ENCODE measurements around the gene C1QL1.

DNA sequence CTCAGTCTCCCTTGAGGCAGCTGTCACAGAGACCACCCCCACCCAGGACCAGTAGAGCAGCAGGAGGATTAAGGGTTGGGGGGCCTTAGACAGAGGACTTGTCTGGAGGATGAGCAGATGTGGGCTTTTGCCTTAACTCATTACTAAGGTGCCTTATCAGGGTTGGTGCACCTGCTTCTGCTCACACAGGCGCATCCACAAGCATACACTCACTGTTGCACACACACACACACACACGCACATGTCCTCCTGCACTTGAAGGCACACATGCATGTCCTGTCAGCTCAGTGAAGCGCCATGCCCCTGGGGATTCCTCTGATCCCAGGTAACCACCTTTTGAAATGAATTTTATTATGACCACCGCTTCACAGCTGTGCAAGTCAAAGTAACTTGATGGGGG is 54.0 kb downstream of the C1QL1 start:
- no peak for TF ChIP-seq EZH2phosphoT487 (IDR thresholded peaks at IDR 0.05; ENCODE audit: low read depth)
- TF ChIP-seq, protein P1, sequence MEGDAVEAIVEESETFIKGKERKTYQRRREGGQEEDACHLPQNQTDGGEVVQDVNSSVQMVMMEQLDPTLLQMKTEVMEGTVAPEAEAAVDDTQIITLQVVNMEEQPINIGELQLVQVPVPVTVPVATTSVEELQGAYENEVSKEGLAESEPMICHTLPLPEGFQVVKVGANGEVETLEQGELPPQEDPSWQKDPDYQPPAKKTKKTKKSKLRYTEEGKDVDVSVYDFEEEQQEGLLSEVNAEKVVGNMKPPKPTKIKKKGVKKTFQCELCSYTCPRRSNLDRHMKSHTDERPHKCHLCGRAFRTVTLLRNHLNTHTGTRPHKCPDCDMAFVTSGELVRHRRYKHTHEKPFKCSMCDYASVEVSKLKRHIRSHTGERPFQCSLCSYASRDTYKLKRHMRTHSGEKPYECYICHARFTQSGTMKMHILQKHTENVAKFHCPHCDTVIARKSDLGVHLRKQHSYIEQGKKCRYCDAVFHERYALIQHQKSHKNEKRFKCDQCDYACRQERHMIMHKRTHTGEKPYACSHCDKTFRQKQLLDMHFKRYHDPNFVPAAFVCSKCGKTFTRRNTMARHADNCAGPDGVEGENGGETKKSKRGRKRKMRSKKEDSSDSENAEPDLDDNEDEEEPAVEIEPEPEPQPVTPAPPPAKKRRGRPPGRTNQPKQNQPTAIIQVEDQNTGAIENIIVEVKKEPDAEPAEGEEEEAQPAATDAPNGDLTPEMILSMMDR (IDR thresholded peaks at IDR 0.05; ENCODE audit: low read depth, low read length): no peak
